ENCODE measurements around the gene CTRL.
A peak's percentile ranks its signal among the peaks of the same experiment; 100 is the strongest.
"Not testable (repeated sequence)": the region's sequence is repeated elsewhere in the genome, so short reads cannot be mapped to it uniquely, and the experiment has no call there.

Gene CTRL

GRCh38 chr16:67923414-67924116 lies 8.1 kb downstream of the CTRL start:
- no peak for DNase-seq

GRCh38 chr16:67922740-67923139 lies 8.9 kb downstream of the CTRL start:
- no peak for DNase-seq

GRCh38 chr16:67922221-67922620 lies 9.4 kb downstream of the CTRL start:
- no peak for DNase-seq

- DNase-seq = no peak
These were observed 11.9 kb downstream of the CTRL start for GRCh38 chr16:67919622-67920221.

GRCh38 chr16:67917852-67918236 lies 13.8 kb downstream of the CTRL start:
- no peak for DNase-seq

- DNase-seq = no peak
These were observed 14.4 kb downstream of the CTRL start for GRCh38 chr16:67917140-67917851.

- DNase-seq = no peak
These were observed 15.6 kb downstream of the CTRL start for GRCh38 chr16:67915831-67916723.

GRCh38 chr16:67915496-67915769 lies 16.2 kb downstream of the CTRL start:
- DNase-seq = not testable (repeated sequence)

GRCh38 chr16:67914758-67915495 lies 16.7 kb downstream of the CTRL start:
- no peak for DNase-seq

- DNase-seq = no peak
These were observed 21.5 kb downstream of the CTRL start for GRCh38 chr16:67910158-67910557.

- no peak for DNase-seq
These were observed 22.5 kb downstream of the CTRL start for GRCh38 chr16:67909056-67909742.

- no peak for DNase-seq
These were observed 24.1 kb downstream of the CTRL start for GRCh38 chr16:67907397-67908180.

GRCh38 chr16:67902831-67903230 lies 28.8 kb downstream of the CTRL start:
- DNase-seq = no peak

GRCh38 chr16:67901734-67902133 lies 29.9 kb downstream of the CTRL start:
- no peak for DNase-seq

- DNase-seq = peak; percentile 62
These were observed 34.4 kb downstream of the CTRL start for GRCh38 chr16:67897231-67897630.

GRCh38 chr16:67893743-67894399 lies 37.8 kb downstream of the CTRL start:
- no peak for DNase-seq

GRCh38 chr16:67892899-67893742 lies 38.5 kb downstream of the CTRL start, which contains the start of gene PSKH1:
PSKH1 (plus strand) TSS chr16:67893254; CDS start chr16:67908750, 15,496 bp downstream.
- DNase-seq = peak; percentile 99

GRCh38 chr16:67892375-67892774 lies 39.3 kb downstream of the CTRL start:
- DNase-seq = no peak

- DNase-seq = no peak
These were observed 43.3 kb downstream of the CTRL start for GRCh38 chr16:67888331-67888730.
